ENCODE measurements around the gene MYO1D. TPM values are rescaled to one million over a fixed set of nuclear protein-coding genes. Genes with fewer than 3 reads are reported as not detected.

Gene MYO1D
- total RNA-seq, 1 experiment from 2014 or later: 1.3 TPM

- ChIA-PET CTCF (no interaction called here), POLR2A (no interaction called here)
- H3K27ac ChIP-seq (ENCODE audit: low read length): no peak overlapping the region
- no peaks in the 10 kb centered on the region for H3K36me3 ChIP-seq (ENCODE audit: control insufficient read depth, insufficient read depth, low read length)
- no peaks in the 10 kb centered on the region for H3K4me1 ChIP-seq (ENCODE audit: control insufficient read depth, insufficient read depth, low read length)
- H3K4me3 ChIP-seq (ENCODE audit: low read depth in 2 of 2, low read length in 2 of 2): no peak overlapping the region
- no TSS peak for BruUV-seq (replicated peaks)
- intact Hi-C loops (cut with micrococcal nuclease; ENCODE audit: unreplicated experiment): no loop called here
- no peaks in the 10 kb centered on the region; the same call in 1 of the 2 replicates for H3K27me3 ChIP-seq (ENCODE audit: control insufficient read depth, insufficient read depth, low read length)
- DNase-seq (ENCODE audit: low read depth, low spot score) (no peak), ATAC-seq (no peak)
- no peak for TF ChIP-seq SIN3A (IDR thresholded peaks at IDR 0.05; ENCODE audit: borderline replicate concordance, insufficient read depth, low read depth, low read length)
- no peak for TF ChIP-seq POLR2AphosphoS5 (IDR thresholded peaks at IDR 0.05; ENCODE audit: low read depth, low read length)
- TF ChIP-seq TCF7L2 (IDR thresholded peaks at IDR 0.05; ENCODE audit: low read depth, low read length): no peak
- in situ Hi-C loops (cut with HindIII; ENCODE audit: low pct_unique_long_range_greater_than_20kb, low sequenced_read_pairs): no loop called here
- no peaks in the 10 kb centered on the region for H3K9me3 ChIP-seq (ENCODE audit: control insufficient read depth, insufficient read depth, low read depth, low read length)
These were observed 254.4 kb downstream of the MYO1D start for GRCh38 chr17:32622540-32622939.

- BruUV-seq (replicated peaks): no TSS peak
- Histone ChIP-seq H3K4me3 (ENCODE audit: low read depth in 2 of 2, low read length in 2 of 2) (no peak overlapping the region), H3K4me1 (ENCODE audit: control insufficient read depth, insufficient read depth, low read length) (no peaks in the 10 kb centered on the region), H3K27me3 (ENCODE audit: control insufficient read depth, insufficient read depth, low read length) (no peaks in the 10 kb centered on the region; the same call in 1 of the 2 replicates), H3K9me3 (ENCODE audit: control insufficient read depth, insufficient read depth, low read depth, low read length) (no peaks in the 10 kb centered on the region), H3K36me3 (ENCODE audit: control insufficient read depth, insufficient read depth, low read length) (no peaks in the 10 kb centered on the region), H3K27ac (ENCODE audit: low read length) (no peak overlapping the region)
- ATAC-seq: no peak
- in situ Hi-C loops (cut with HindIII; ENCODE audit: low pct_unique_long_range_greater_than_20kb, low sequenced_read_pairs) (no loop called here), intact Hi-C loops (cut with micrococcal nuclease; ENCODE audit: unreplicated experiment) (no loop called here)
- ChIA-PET POLR2A (no interaction called here), CTCF (interaction anchor here (0.6 kb wide), 1 partner anchor 24 kb away, joined by 3 read pairs; no protein-coding TSS in a partner anchor)
- no peak for TF ChIP-seq CTCF (IDR thresholded peaks at IDR 0.05)
- TF ChIP-seq REST (IDR thresholded peaks at IDR 0.05; ENCODE audit: insufficient read depth in 1 of 2, low read depth in 2 of 2, low read length in 1 of 2): no peak
- TF ChIP-seq TCF7L2 (IDR thresholded peaks at IDR 0.05; ENCODE audit: low read depth, low read length): no peak
- TF ChIP-seq POLR2AphosphoS5 (IDR thresholded peaks at IDR 0.05; ENCODE audit: low read depth, low read length): no peak
- no peak for TF ChIP-seq SIN3A (IDR thresholded peaks at IDR 0.05; ENCODE audit: borderline replicate concordance, insufficient read depth, low read depth, low read length)
- DNase-seq (ENCODE audit: low read depth, low spot score): no peak
These were observed 255.2 kb downstream of the MYO1D start for GRCh38 chr17:32621612-32622312.

- Histone ChIP-seq H3K9me3 (ENCODE audit: control insufficient read depth, insufficient read depth, low read depth, low read length) (no peaks in the 10 kb centered on the region), H3K4me1 (ENCODE audit: control insufficient read depth, insufficient read depth, low read length) (no peaks in the 10 kb centered on the region), H3K4me3 (ENCODE audit: low read depth in 2 of 2, low read length in 2 of 2) (no peak overlapping the region), H3K27ac (ENCODE audit: low read length) (no peak overlapping the region), H3K27me3 (ENCODE audit: control insufficient read depth, insufficient read depth, low read length) (no peaks in the 10 kb centered on the region), H3K36me3 (ENCODE audit: control insufficient read depth, insufficient read depth, low read length) (no peaks in the 10 kb centered on the region)
- in situ Hi-C loops (cut with HindIII; ENCODE audit: low pct_unique_long_range_greater_than_20kb, low sequenced_read_pairs) (no loop called here), intact Hi-C loops (cut with micrococcal nuclease; ENCODE audit: unreplicated experiment) (no loop called here)
- BruUV-seq (replicated peaks): no TSS peak
- no peak for ATAC-seq
- DNase-seq (ENCODE audit: low read depth, low spot score): no peak
- TF ChIP-seq CTCF (IDR thresholded peaks at IDR 0.05) (no peak), SIN3A (IDR thresholded peaks at IDR 0.05; ENCODE audit: borderline replicate concordance, insufficient read depth, low read depth, low read length) (no peak), TCF7L2 (IDR thresholded peaks at IDR 0.05; ENCODE audit: low read depth, low read length) (no peak), REST (IDR thresholded peaks at IDR 0.05; ENCODE audit: insufficient read depth in 1 of 2, low read depth in 2 of 2, low read length in 1 of 2) (no peak), POLR2AphosphoS5 (IDR thresholded peaks at IDR 0.05; ENCODE audit: low read depth, low read length) (no peak)
- CTCF ChIA-PET: no interaction called here
- POLR2A ChIA-PET: no interaction called here
These were observed 261.6 kb downstream of the MYO1D start for GRCh38 chr17:32615326-32615725.

Data from Panc1 (cell line).